HCT116 (cell line): ENCODE data around the gene AHRR. TPM values are rescaled to one million over a fixed set of nuclear protein-coding genes. Genes with fewer than 3 reads are reported as not detected.

Source experiments
- ATAC-seq: fragments of 200-7000 bp; cut with Tn5 transposase; 2 replicates; pipeline ENCODE4 v1.9.1; 2020; ENCODE audit warnings: mild to moderate bottlenecking, moderate library complexity
- BruUV-seq: library from RNA; stranded (reverse); fragments of 400-500 nt; replicated peaks from 2 replicates; lab custom pipeline; 2021; lab: Mats Ljungman, UMichigan
- CTCF ChIA-PET: fragments of 300-600 bp; sonication (Branson Sonifier 250); formaldehyde crosslinking; loops from one replicate; lab custom pipeline; 2021; ENCODE audit warnings: antibody characterized with exemption; lab: Charles Lee
- POLR2A ChIA-PET: fragments of 300-600, 350-600 bp; sonication (Branson Sonifier 250); formaldehyde crosslinking; loops from one replicate; lab custom pipeline; 2021; ENCODE audit warnings: antibody characterized with exemption; lab: Charles Lee
- RAD21 ChIA-PET, 2 experiments: fragments of 300-600 bp; sonication (Branson Sonifier 250); formaldehyde crosslinking; loops; one replicate each; lab custom pipeline; 2023; ENCODE audit warnings: low total read pairs in 2 of 2; ENCODE audit not compliant: uncharacterized antibody in 2 of 2, unreplicated experiment in 2 of 2, low non-redundant PET in 1 of 2; lab: Charles Lee
- DNase-seq: peaks from one replicate; pipeline ENCODE4 v3.0.0-alpha.2; 2010; ENCODE audit warnings: low read depth, low spot score
- H2AFZ ChIP-seq: fragments of 200-600 bp; shearing (Covaris generic), sonication (generic); 2 replicates; pipeline ENCODE4 v1.6.1; 2017; ENCODE audit warnings: low read depth, mixed run types, mixed read lengths, antibody characterized with exemption, low read length; ENCODE audit not compliant: poor library complexity, severe bottlenecking
- H3K27ac ChIP-seq: 2 replicates; pipeline ENCODE4 v1.5.1; 2012; ENCODE audit warnings: low read depth, low read length
- H3K27me3 ChIP-seq: fragments of 200-600 bp; sonication (generic); 2 replicates; pipeline ENCODE4 v1.6.1; 2016; ENCODE audit warnings: mixed run types, low read length, mixed read lengths; ENCODE audit not compliant: insufficient read depth
- H3K36me3 ChIP-seq, 2 experiments: fragments of 200-500 bp in 1 of 2; fragments of 200-600 bp in 1 of 2; sonication (Bioruptor generic) in 1 of 2; sonication (generic) in 1 of 2; 2 replicates each; pipeline versions ENCODE4 v1.5.1 to v1.6.1; 2014 to 2016; ENCODE audit warnings: low read length in 2 of 2, inconsistent platforms in 1 of 2, mixed read lengths in 1 of 2, mixed run types in 1 of 2; ENCODE audit not compliant: insufficient read depth in 2 of 2, control insufficient read depth in 1 of 2
- H3K4me1 ChIP-seq, 2 experiments: fragments of 200-600 bp in 1 of 2; sonication (generic) in 1 of 2; 2 replicates each; pipeline versions ENCODE4 v1.5.1 to v1.6.1; 2012 to 2017; ENCODE audit warnings: low read length in 2 of 2, inconsistent platforms in 1 of 2, mild to moderate bottlenecking in 1 of 2, mixed read lengths in 1 of 2, mixed run types in 1 of 2, moderate library complexity in 1 of 2; ENCODE audit not compliant: insufficient read depth in 2 of 2, control insufficient read depth in 1 of 2
- H3K4me2 ChIP-seq: fragments of 200-600 bp; sonication (generic); 2 replicates; pipeline ENCODE4 v1.6.1; 2017; ENCODE audit warnings: mixed run types, low read length, mixed read lengths
- H3K4me3 ChIP-seq, 2 experiments: fragments of 200-600 bp in 1 of 2; sonication (generic) in 1 of 2; replicated peaks in 1 of 2; 2 replicates each; pipeline ENCODE4 v1.5.1; 2011 to 2016; ENCODE audit warnings: low read length in 2 of 2, control low read depth in 1 of 2, low read depth in 1 of 2, mild to moderate bottlenecking in 1 of 2, mixed read lengths in 1 of 2, mixed run types in 1 of 2
- H3K79me2 ChIP-seq: fragments of 200-600 bp; sonication (generic); 2 replicates; pipeline ENCODE4 v1.6.1; 2017; ENCODE audit warnings: mild to moderate bottlenecking, mixed run types, low read length, moderate library complexity, mixed read lengths; ENCODE audit not compliant: insufficient read depth
- H3K9ac ChIP-seq: fragments of 200-600 bp; sonication (generic); 2 replicates; pipeline ENCODE4 v1.6.1; 2016; ENCODE audit warnings: low read length, mixed read lengths
- H3K9me2 ChIP-seq: fragments of 200-600 bp; sonication (generic), shearing (Covaris generic); 2 replicates; pipeline ENCODE4 v1.6.1; 2017; ENCODE audit warnings: mixed run types, mild to moderate bottlenecking, moderate library complexity; ENCODE audit not compliant: insufficient read depth
- H3K9me3 ChIP-seq, 2 experiments: fragments of 200-500 bp in 1 of 2; fragments of 200-600 bp in 1 of 2; sonication (Bioruptor generic) in 1 of 2; sonication (generic) in 1 of 2; 2 replicates each; pipeline ENCODE4 v1.6.1; 2014 to 2017; ENCODE audit warnings: low read length in 2 of 2, mixed read lengths in 2 of 2, inconsistent platforms in 1 of 2, low read depth in 1 of 2, mild to moderate bottlenecking in 1 of 2, mixed run types in 1 of 2, moderate library complexity in 1 of 2; ENCODE audit not compliant: control insufficient read depth in 1 of 2, insufficient read depth in 1 of 2
- H4K20me1 ChIP-seq: fragments of 200-600 bp; sonication (generic), shearing (Covaris generic); 2 replicates; pipeline ENCODE4 v1.6.1; 2017; ENCODE audit warnings: mixed run types, mild to moderate bottlenecking, moderate library complexity; ENCODE audit not compliant: insufficient read depth
- CEBPB ChIP-seq: IDR thresholded peaks from 2 replicates; pipeline ENCODE4 v1.6.1; 2012; ENCODE audit warnings: low read depth
- EGR1 ChIP-seq: IDR thresholded peaks from 2 replicates; pipeline ENCODE4 v1.6.1; 2012; ENCODE audit warnings: low read depth
- ELF1 ChIP-seq: IDR thresholded peaks from 2 replicates; pipeline ENCODE4 v1.6.1; 2012; ENCODE audit warnings: low read depth, borderline replicate concordance
- EZH2 ChIP-seq: fragments of 200-600 bp; sonication (generic); IDR thresholded peaks from 2 replicates; pipeline ENCODE4 v1.6.1; 2017; ENCODE audit warnings: antibody characterized with exemption, mixed run types
- EZH2phosphoT487 ChIP-seq: fragments of 200-600 bp; IDR thresholded peaks from 2 replicates; pipeline ENCODE4 v1.6.1; 2018; ENCODE audit warnings: antibody characterized with exemption, borderline replicate concordance
- FOSL1 ChIP-seq: IDR thresholded peaks from 2 replicates; pipeline ENCODE4 v1.6.1; 2012; ENCODE audit warnings: low read depth
- JUND ChIP-seq: IDR thresholded peaks from 2 replicates; pipeline ENCODE4 v1.6.1; 2012
- POLR2A ChIP-seq: IDR thresholded peaks from 2 replicates; pipeline ENCODE4 v1.7.0; 2011; ENCODE audit warnings: borderline replicate concordance; ENCODE audit not compliant: insufficient read depth, insufficient read length; ENCODE audit errors: extremely low read depth
- POLR2AphosphoS5 ChIP-seq: IDR thresholded peaks from 2 replicates; pipeline ENCODE4 v1.6.1; 2011; ENCODE audit warnings: mild to moderate bottlenecking, low read depth, low read length, moderate library complexity
- RAD21 ChIP-seq: IDR thresholded peaks from 2 replicates; pipeline ENCODE4 v1.6.1; 2012; ENCODE audit warnings: low read depth, mild to moderate bottlenecking
- SIN3A ChIP-seq: IDR thresholded peaks from 2 replicates; pipeline ENCODE4 v1.6.1; 2012; ENCODE audit warnings: low read depth
- SP1 ChIP-seq: IDR thresholded peaks from 2 replicates; pipeline ENCODE4 v1.6.1; 2012; ENCODE audit warnings: low read depth
- SRF ChIP-seq: IDR thresholded peaks from 2 replicates; pipeline ENCODE4 v1.6.1; 2012; ENCODE audit warnings: low read depth
- TCF7L2 ChIP-seq: IDR thresholded peaks from 2 replicates; pipeline ENCODE4 v1.7.0; 2011; ENCODE audit warnings: borderline replicate concordance, inconsistent platforms; ENCODE audit not compliant: insufficient read depth, insufficient read length; ENCODE audit errors: extremely low read depth
- YY1 ChIP-seq: IDR thresholded peaks from 2 replicates; pipeline ENCODE4 v1.6.1; 2011; ENCODE audit warnings: low read length, low read depth, moderate library complexity, mild to moderate bottlenecking; ENCODE audit not compliant: insufficient replicate concordance; ENCODE audit errors: extremely low read depth
- intact Hi-C: fragments of 100-400 bp; cut with micrococcal nuclease; formaldehyde crosslinking; loops from 2 replicates; pipeline ENCODE4 v1.10.0; 2022
- total RNA-seq: library from RNA; stranded (reverse); gene quantifications from one replicate; pipeline ENCODE4 v1.2.1, GENCODE V29; 2021; ENCODE audit not compliant: unreplicated experiment
- TF ChIP-seq, protein P1 (sequence below): IDR thresholded peaks from 2 replicates; pipeline ENCODE4 v1.6.1; 2012
- TF ChIP-seq, protein P2 (sequence below): IDR thresholded peaks from 2 replicates; pipeline ENCODE4 v1.6.1; 2012; ENCODE audit warnings: low read depth
- TF ChIP-seq, protein P3 (sequence below): IDR thresholded peaks from 2 replicates; pipeline ENCODE4 v1.6.1; 2011; ENCODE audit warnings: mild to moderate bottlenecking, low read length, moderate library complexity; ENCODE audit not compliant: insufficient replicate concordance; ENCODE audit errors: extremely low read depth
- TF ChIP-seq, protein P4 (sequence below), 3 experiments: fragments of 200-600 bp in 1 of 3; sonication (generic) in 1 of 3; IDR thresholded peaks in 2 of 3; conservative IDR thresholded peaks in 1 of 3; 2 replicates each; pipeline ENCODE4 v1.5.1; 2012 to 2017; ENCODE audit warnings: low read depth in 2 of 3, low read length in 2 of 3, antibody characterized with exemption in 1 of 3, borderline replicate concordance in 1 of 3, control low read depth in 1 of 3, mild to moderate bottlenecking in 1 of 3, mixed read lengths in 1 of 3, mixed run types in 1 of 3, moderate library complexity in 1 of 3; ENCODE audit not compliant: insufficient read depth in 1 of 3

Gene AHRR
- total RNA-seq, 1 experiment from 2014 or later: 12.7 TPM

DNA sequence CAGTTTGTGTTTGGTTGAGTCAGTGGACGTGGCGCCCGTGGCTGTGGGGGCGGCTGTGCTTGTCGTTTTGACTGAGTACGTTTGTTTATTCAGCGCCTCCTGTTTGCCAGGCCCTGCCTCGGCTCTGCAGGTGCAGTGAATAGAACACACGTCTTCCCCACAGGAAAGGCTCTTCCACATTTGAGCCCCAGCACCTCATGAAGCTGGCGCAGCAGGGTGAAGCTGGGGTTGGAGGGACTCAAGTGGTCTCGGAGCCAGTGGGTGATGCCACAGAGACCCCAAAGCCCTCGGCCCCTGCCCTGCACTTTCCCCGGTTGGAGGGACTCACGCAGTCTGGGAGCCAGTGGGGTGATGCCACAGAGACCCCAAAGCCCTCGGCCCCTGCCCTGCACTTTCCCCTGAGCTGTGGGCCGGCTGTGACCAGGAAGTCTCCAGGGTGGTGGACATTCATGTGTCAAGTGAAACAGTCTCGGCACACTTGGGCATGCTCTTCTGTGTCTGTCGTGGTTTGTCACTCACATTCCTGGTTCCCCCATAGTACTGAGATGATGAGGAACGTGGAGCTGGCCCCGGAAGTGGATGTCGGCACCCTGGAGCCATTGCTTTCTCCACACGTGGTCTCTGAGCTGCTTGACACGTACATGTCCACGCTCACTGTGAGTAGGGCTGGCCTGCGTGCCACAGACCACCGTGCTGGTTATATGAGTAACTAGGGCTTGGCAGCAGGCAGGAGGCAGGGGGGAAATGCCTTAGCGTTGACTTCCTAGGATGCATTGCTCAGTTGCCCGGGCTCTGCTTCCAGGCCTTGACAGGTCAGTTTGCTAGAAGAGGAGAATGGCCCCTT, 135.1 kb downstream of the AHRR start:
- no peak overlapping the region for H3K4me2 ChIP-seq
- POLR2A ChIA-PET: no interaction called here
- H3K36me3 ChIP-seq: peaks cover 17 to 36% of the 10 kb centered on the region in 2 experiments
- DNase-seq (no peak), ATAC-seq (no peak)
- H3K4me1 ChIP-seq: peaks cover 0 to 12% of the 10 kb centered on the region in 2 experiments; a peak in 2 of 4 replicates
- no peak overlapping the region for H3K9ac ChIP-seq
- H3K9me2 ChIP-seq: no peaks in the 10 kb centered on the region
- no peak overlapping the region for H3K27ac ChIP-seq
- RAD21 ChIA-PET: no interaction called here
- H3K79me2 ChIP-seq: peaks cover 64% of the 10 kb centered on the region
- no peak overlapping the region for H3K4me3 ChIP-seq
- intact Hi-C loops: loop anchor here (10.0 kb wide), 1 partner anchor 158 kb away; the partner anchor contains the start of gene CEP72
- no peaks in the 10 kb centered on the region for H3K27me3 ChIP-seq
- H2AFZ ChIP-seq: no peak overlapping the region
- H3K9me3 ChIP-seq: peaks cover 0 to 8% of the 10 kb centered on the region in 2 experiments; a peak in 1 of 4 replicates
- no peaks in the 10 kb centered on the region for H4K20me1 ChIP-seq
- TF ChIP-seq, protein P1, sequence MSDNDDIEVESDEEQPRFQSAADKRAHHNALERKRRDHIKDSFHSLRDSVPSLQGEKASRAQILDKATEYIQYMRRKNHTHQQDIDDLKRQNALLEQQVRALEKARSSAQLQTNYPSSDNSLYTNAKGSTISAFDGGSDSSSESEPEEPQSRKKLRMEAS: no peak
- TF ChIP-seq SIN3A (no peak), CEBPB (no peak), EGR1 (no peak), JUND (no peak), FOSL1 (no peak), YY1 (no peak), TCF7L2 (no peak), POLR2AphosphoS5 (no peak), EZH2phosphoT487 (no peak), POLR2A (no peak), EZH2 (no peak), SRF (no peak), SP1 (no peak), RAD21 (no peak), ELF1 (no peak)
- TF ChIP-seq, protein P2, sequence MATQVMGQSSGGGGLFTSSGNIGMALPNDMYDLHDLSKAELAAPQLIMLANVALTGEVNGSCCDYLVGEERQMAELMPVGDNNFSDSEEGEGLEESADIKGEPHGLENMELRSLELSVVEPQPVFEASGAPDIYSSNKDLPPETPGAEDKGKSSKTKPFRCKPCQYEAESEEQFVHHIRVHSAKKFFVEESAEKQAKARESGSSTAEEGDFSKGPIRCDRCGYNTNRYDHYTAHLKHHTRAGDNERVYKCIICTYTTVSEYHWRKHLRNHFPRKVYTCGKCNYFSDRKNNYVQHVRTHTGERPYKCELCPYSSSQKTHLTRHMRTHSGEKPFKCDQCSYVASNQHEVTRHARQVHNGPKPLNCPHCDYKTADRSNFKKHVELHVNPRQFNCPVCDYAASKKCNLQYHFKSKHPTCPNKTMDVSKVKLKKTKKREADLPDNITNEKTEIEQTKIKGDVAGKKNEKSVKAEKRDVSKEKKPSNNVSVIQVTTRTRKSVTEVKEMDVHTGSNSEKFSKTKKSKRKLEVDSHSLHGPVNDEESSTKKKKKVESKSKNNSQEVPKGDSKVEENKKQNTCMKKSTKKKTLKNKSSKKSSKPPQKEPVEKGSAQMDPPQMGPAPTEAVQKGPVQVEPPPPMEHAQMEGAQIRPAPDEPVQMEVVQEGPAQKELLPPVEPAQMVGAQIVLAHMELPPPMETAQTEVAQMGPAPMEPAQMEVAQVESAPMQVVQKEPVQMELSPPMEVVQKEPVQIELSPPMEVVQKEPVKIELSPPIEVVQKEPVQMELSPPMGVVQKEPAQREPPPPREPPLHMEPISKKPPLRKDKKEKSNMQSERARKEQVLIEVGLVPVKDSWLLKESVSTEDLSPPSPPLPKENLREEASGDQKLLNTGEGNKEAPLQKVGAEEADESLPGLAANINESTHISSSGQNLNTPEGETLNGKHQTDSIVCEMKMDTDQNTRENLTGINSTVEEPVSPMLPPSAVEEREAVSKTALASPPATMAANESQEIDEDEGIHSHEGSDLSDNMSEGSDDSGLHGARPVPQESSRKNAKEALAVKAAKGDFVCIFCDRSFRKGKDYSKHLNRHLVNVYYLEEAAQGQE: no peak
- TF ChIP-seq, protein P3, sequence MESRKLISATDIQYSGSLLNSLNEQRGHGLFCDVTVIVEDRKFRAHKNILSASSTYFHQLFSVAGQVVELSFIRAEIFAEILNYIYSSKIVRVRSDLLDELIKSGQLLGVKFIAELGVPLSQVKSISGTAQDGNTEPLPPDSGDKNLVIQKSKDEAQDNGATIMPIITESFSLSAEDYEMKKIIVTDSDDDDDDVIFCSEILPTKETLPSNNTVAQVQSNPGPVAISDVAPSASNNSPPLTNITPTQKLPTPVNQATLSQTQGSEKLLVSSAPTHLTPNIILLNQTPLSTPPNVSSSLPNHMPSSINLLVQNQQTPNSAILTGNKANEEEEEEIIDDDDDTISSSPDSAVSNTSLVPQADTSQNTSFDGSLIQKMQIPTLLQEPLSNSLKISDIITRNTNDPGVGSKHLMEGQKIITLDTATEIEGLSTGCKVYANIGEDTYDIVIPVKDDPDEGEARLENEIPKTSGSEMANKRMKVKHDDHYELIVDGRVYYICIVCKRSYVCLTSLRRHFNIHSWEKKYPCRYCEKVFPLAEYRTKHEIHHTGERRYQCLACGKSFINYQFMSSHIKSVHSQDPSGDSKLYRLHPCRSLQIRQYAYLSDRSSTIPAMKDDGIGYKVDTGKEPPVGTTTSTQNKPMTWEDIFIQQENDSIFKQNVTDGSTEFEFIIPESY: no peak
- TF ChIP-seq, protein P4, sequence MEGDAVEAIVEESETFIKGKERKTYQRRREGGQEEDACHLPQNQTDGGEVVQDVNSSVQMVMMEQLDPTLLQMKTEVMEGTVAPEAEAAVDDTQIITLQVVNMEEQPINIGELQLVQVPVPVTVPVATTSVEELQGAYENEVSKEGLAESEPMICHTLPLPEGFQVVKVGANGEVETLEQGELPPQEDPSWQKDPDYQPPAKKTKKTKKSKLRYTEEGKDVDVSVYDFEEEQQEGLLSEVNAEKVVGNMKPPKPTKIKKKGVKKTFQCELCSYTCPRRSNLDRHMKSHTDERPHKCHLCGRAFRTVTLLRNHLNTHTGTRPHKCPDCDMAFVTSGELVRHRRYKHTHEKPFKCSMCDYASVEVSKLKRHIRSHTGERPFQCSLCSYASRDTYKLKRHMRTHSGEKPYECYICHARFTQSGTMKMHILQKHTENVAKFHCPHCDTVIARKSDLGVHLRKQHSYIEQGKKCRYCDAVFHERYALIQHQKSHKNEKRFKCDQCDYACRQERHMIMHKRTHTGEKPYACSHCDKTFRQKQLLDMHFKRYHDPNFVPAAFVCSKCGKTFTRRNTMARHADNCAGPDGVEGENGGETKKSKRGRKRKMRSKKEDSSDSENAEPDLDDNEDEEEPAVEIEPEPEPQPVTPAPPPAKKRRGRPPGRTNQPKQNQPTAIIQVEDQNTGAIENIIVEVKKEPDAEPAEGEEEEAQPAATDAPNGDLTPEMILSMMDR (IDR thresholded peaks at IDR 0.05 in 2 of 3, conservative IDR thresholded peaks at IDR 0.05 in 1 of 3; ENCODE audit: borderline replicate concordance in 1 of 3, insufficient read depth in 1 of 3, low read depth in 2 of 3, low read length in 2 of 3): no peak
- TF ChIP-seq, all 23 proteins: peak for 0
- no TSS peak for BruUV-seq
- CTCF ChIA-PET: no interaction called here
